SK-N-MC (cell line): ENCODE measurements around the gene ETV3.

Experiments
- EZH2 ChIP-seq: fragments of 200-600 bp; sonication (generic); IDR thresholded peaks from one replicate; pipeline ENCODE4 v1.6.1; 2017; ENCODE audit warnings: antibody characterized with exemption
- FOXP2 ChIP-seq: optimal IDR thresholded peaks from 2 replicates; pipeline ENCODE3; 2011; ENCODE audit warnings: mild to moderate bottlenecking, moderate library complexity; ENCODE audit not compliant: insufficient read depth; ENCODE audit errors: extremely low read length, control extremely low read depth
- POLR2AphosphoS5 ChIP-seq: IDR thresholded peaks from 2 replicates; pipeline ENCODE4 v1.6.1; 2012; ENCODE audit warnings: mild to moderate bottlenecking, low read depth, low read length, borderline replicate concordance

DNA sequence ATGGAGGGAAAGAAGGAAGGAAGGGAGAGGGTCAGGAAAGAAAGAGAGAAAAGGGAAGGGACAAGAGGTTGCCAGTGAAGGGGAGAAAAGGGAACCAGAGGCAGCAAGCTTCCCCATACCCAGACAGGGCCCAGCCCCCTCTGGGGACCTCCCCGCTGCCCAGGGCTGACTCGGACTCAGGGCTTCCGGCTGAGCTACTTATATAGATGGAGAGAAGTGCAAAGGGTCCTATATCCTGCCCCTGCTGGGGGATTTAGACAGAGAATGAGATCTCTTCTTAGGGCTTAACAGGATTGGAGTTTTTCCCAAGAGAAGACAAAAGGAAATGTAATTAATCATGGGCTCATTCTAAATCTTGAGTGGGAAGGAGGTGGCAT is 38.6 kb downstream of the ETV3 start, which contains the start of gene ETV3L:
- TF ChIP-seq EZH2 (no peak), POLR2AphosphoS5 (no peak), FOXP2 (no peak)
